ENCODE results near the gene GHRH.

The GHRH gene

DNA sequence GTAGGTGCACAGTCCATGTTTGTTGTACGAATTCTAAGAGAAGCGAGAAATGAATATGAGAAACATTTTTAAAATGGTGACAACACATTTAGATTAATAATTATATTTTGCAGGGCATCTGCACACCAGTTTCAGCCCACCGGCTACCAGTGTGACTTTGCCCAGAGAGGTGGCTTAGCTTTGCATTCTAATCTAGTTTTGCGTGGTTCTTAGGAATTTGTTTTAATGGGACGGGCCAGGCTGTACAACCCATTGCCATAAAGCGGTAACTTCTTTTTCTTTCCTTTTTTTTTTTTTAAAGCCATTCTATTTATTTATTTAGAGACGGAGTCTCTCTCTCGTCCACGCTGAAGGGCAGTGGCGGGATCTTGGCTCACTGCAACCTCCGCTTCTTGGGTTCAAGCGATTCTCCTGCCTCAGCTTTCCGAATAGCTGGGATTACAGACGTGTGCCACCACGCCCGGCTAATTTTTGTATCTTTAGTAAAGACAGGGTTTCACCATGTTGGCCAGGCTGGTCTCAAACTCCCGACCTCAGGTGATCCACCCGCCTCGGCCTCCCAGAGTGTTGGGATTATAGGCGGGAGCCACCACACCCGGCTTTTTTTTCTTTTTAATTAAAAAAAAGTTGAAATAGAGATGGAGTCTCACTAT, 28.7 kb upstream of the GHRH start:
- no peak for DNase-seq

DNA sequence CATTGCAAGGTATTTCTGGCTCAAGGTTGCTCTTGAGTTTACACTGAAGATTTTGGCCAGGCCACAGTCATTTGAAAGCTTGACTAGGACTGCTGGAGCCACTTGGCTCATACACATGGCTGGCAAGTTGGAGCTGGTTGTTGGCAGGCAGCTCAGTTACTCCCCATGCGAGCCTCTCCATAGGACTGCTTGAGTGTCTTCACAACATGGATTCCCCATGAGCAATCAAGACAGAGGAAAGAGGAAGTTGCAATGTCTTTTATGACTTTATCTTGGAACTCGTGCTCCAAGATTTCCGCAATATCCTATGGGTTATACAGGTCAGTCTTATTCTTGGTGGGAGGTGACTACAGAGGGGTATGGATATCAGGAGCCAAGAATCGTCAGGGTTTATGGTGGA, 26.5 kb upstream of the GHRH start:
- DNase-seq, result no peak

DNA sequence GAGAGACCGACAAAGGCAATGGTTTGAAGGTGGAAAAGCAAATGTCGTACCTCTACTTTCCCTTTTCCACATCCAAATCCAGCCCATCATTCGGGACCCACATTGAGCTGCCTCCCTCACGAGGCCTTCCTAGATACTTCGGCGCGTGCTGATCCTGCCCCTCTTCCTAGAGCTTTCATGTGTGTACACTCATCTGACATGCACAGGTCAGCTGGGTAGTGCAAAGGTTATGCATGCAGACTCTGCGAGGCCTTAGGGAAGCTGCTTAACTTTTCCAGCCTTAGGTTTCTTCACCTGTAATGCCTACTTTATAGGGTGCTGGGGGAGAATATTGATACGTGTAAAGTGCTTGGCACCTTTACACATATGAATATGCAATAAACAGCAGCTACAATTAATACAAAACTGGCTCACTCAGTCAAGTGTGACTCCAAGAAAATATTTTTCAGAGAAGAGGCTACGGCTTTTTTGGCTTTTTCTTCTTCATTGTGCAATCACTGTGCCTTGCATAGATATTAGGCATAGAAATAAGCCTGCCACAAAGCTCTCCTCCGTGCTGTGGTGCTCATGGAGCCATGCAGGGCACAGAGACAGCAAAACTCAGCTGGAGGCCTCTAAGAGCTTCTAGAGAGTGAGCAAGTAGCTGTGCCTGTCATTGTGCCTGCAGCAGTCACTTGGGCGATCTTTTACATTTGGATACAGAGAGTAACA, 24.2 kb upstream of the GHRH start:
- DNase-seq, result no peak

DNA sequence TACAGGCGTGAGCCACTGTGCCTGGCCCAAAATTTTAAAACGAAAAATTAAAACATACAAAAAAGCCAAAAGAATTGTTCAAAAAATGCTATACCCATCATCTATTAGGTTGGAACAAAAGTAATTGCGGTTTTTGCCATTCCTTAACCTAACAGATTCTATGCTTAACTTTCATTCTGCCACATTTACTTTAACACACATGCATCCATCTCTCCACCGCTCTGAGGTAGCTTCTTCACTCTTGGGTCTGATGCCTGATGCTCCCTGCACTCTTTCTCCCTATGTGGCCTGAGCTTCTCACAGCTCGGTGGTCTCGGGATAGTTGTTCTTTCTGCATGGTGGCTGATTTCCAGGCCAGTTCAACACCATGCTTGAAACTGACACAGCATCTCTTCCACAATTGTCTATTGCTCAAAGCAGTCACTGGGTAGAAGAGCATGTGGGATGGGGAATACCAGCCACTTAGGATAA, 23.1 kb upstream of the GHRH start:
- DNase-seq, result no peak

DNA sequence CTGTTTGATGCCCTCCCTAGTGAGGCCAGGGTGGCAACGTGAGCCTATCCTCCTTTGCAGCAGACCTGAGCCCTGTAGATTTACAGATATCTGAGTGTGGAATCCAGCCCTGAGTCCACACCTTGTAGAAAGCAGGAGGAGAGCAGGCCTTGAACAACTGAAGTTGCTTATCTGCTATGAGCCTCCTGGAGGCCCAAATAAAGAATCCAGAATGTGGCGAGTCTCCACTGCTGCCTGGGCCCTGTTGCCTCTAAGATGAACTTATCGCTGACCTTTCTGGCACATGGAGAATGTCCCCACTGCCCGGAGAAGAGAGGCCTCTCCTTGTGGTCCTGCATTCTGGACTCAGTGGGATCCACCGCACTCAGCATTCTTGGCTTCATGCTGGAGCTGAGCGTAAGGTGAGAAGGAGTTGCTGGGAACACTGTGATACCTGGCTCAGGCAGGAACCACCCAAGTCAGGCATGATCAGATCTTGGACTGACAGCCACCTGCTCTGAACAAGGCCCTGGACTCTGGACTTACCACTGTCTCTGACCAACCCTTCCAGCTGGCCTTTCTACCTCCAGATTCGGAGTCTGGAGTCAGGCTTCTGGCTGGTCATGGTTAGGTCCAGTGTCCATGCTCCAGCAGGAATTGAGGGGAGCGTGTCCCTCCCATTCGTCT, 22.0 kb upstream of the GHRH start:
- DNase-seq, result no peak

DNA sequence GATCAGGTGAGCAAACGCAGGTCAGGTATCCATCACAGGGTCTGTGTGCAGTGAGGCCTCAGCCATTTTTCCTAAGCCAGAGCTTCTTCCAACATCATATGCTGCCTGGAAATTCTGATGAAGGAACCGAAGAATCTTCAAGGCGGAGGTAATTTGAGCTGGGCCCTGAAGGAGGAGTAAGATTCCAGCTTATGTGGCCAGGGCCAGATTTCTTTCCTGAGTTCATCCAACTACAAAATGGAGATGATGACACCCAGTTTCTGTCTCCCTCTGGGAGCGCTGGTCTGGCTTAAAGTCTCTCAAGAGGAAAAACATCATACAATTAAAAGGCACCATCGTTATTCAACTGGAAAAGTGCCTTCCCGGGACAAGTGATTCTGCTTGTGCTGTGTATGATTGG, 20.9 kb upstream of the GHRH start:
- DNase-seq, result no peak

DNA sequence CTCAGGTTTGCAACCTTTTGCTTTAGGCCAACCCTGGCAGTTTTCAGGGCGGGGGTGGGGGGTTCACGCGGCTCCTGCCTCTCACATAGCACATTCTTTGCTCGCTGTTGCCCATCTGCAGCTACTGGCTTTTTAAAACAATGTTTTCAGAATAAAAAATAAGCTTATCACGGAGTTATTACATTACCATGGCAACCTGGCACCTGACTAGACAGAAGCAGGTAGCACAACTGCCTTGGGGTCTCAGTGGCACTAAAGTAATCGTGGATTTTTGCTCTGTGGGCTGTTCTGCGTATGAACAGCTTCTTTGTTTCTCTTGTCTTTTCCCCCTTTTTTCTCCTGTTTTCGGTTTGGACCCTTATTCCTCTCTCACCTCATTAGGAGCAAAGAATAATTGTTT, 18.8 kb upstream of the GHRH start:
- DNase-seq, result no peak

DNA sequence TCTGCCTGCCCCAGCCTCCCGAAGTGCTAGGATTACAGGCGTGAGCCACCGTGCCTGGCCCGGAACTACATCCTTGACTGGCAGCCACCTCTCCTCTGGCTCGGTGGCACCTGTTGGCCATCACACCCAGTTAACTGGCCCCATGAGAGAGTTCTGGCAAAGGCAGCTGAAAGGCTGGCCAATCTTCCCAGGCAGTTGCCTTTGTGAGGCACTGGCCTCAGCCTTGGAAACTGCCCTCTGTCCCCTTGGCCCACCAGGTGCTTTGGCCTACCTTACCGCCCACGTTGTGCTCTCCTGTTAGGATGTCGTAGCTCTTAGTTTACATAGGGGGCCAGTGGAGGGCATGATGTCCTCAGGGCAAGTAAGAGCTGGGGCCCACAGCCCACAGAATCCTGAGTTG, 18.2 kb upstream of the GHRH start:
- DNase-seq, result no peak

DNA sequence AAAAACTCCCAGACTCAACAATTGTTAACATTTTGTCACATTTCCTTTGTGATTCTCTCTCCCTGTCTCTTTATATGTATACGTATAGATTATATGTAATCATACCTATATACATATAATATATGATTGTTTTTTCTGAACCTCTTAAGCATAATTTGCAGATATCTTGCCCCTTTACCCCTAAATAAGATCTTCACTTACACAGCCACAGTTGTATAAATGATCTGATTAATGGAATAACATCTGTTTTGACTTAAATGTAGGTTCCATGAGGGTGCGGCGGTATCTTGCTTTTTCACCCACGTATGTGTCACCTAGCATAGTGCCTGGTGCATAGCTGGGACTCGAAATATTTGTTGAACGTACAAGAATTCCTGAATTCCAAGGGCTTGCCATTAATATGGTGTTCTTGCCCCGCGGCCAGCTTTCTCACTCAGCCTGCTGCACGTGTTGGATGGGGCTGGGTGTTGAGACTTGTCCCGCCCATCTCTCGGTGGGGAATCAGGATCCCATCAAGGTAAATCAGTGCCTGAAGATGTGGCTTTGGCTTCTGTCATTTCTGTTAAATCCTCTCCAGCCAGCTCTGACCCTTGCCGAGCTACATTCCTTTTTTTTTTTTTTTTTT, 17.5 kb upstream of the GHRH start:
- no peak for DNase-seq

DNA sequence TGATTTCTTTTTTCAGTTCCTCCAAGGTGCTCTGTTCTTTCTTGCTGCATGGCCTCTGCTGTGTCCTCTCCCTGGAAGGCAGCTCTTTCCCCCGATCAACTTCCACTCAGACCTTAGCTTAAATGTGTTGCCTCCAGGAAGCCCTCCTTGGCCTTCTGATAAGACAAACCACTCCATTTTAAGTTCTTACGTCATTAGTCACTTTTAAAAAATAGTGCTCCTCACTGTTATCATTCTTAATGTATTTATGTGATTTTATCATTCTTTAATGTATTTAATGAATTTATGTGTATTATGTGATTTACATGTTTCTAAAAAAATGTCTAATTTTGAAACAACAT, 15.6 kb upstream of the GHRH start:
- no peak for DNase-seq

DNA sequence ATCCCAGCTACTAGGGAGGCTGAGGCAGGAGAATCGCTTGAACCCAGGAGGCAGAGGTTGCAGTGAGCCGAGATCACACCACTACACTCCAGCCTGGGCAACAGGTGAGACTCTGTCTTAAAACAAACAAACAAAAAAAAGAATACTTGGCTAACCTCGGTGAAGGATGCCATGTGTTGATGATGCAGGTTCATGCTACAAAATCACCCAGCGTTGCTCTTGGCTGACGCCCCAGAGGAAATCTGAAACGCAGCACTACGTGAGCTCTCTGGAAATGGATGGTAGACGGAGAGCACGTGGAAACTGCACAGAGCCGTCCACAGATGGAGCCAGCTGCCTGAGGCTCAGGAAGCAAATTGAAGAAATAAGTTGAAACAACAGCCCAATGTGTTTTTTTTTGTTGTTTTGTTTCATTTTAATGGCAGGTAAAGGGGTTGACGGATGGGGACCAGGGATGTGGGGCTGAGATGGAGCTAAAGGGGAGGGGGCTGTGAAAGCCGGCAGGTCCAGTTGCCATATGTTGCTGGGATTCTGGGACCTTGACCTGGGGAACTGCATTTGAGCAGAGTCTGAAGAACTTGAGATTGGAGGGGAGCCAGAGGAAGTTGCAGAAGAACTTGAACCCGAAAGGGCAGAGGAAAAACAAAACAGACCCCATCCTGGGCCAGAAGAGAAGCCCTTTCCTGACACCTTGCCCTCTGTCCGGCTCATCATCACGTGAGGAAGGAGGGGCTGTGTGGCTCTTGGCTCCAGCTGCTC, 15.1 kb upstream of the GHRH start:
- DNase-seq, result peak; percentile 57

DNA sequence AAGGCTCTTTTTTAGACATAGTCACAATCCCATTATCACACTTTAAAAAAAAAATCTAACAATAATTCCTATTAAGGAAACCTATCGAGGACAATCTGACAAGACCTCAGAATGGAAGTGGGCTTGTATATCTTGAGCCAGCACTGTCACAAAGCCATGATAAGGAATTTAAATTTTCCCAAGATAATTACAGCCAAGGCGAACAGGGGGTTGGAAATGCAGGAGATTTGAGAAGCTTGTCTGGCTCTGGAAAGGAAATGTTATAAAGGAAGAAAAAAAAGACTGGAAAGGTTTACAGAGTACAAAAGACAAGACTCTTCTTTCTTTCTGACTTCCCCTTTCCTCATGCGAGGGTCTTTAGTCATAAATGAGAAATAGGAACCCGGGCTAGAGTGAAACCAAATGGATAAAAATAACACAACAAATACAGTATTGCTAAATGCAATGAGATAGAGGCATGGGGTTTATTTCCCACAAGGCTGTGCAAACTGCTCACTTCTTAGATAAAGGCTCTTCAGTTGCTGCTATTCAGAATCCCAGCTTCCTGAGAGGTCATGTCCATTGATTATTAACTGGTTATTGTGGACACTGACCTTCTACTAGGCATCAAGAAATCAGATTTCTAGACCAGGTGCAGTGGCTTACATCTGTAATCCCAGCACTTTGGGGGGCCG, 13.4 kb upstream of the GHRH start:
- no peak for DNase-seq

DNA sequence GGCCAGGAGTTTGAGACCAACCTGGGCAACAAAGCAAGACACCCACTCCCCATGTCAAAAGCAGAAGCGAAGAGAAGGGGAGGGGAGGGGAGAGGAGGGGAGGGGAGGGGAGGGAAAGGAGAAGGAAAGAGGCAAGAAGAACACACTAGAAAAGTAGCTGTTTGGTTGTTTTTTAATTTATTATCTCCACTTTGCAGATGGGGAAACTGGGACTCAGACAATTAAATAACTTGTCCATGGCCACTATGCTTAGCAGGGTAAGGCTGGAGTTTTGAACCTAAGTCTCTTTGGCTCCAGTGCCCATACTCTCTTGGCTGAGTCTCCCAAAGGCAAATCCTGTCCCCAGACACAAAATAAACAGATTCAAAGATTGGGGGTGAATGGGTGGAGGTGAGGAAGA, 12.4 kb upstream of the GHRH start:
- no peak for DNase-seq

DNA sequence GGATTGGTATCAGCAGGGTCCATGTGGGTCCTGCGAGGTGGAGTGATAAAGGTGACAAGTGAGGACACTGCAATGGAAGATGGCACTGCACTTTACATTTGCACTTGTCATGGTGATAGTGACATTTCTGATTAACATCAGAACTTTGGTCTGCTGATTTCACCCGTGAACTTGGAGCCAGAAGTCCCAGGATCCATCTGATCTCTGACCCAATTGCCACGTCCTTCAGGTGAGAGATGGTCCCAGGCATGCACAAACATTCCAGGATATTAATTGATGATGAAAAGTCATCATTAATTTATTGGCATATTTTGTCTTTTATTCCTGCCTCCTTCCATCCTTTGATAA, 9.8 kb upstream of the GHRH start:
- DNase-seq, result no peak

DNA sequence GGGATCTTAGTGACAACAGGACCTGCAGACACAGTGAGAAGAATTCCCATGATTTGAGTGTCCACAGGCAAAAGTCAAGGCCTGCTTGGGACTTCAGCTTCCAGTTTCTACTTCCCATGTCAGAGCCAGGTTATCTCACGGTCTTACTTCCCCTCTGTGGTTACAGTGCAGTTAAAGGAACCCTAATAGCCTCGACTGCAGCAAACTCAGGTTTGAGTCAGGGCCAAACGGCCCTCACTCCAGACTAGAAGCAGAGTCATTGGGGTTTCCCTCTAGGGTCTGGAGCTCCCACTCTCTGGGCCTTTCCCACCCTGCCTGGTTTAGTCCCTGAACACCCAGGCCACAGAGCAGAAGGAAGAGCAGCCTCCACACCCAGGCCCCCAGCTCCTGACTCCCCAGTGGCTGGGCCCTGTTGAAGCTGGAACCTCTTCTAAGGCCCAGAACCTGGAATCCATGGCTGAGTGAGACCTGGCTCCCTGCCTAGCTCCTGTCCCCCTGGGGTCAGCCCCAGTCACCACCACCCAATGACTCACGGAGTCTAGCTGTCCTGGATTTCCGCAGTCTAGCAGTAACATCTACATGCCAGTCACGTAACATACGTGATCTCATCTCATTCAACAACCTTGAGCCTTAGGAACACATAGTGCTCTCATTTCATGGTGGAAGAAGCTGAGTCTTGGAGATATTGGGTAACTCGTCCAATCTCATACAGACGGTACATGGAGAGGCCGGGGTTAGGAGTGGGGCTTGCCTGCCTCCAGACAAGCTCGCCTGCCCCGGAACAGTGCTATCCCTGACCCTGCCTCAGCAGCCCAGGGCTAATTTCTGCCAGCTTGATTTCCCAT, 9.2 kb upstream of the GHRH start:
- DNase-seq, result no peak

DNA sequence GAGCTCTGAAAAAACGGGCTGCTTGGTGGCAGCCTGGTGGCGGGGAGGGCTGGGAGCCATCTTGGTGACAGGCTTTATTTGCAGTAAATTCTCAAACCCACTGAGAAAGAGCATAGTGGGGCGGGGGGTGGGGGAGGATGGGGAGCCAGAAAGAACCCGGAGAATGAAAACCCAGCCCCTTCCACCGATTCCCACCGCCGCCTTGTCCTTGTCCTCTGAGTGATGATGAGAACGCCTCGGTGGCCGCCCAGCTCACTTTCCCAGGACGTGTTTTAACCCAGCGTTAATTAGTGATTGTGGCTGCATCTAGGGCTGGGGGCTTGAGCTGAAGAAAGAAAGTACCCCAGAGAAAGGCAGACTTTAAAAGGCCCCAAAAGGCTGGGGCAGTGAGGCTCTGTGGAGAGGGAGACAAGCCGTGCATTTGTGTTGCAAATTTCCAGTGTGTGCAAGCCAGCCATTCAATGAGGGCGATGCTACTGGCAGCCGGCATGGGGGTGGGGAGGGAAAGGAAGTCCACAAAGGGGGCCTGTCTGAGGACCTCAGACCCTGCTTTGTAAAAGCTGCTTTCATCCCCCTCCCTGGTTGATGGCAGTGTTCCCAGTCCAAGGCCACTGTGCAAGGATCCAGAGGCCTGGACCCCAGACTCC, 6.2 kb upstream of the GHRH start:
- no peak for DNase-seq

DNA sequence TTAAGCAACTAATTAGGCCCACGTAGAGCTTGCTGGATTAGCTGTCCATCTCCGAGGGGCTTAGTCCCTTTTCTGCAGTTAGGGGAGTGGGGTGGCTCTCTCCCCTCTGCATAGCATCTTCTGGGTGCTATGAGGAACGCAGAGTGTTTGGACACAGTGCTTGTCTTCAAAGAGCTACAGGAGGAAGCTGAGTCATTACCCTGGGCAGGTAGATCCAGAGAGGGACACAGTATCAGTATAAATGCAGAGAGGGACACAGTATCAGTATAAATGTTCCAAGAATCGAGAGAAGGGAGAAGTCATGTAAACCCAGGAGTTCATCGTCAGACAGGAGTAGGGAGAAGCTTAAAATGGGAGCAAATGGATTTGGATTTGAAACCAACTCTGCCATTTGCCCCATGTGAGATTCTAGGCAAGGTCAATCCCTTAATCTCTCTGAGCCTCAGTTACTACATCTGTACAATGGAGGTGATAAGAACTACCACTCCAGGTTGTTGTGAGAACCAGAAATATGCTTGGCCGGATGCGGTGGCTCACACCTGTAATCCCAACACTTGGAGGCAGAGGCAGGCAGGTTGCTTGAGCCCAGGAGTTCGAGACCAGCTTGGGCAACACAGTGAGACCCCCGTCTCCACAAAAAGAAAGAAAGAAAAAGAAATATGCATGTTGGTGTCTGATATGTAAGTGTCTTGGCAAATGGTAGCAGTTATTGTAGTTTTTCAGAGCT, 5.5 kb upstream of the GHRH start:
- DNase-seq, result no peak

DNA sequence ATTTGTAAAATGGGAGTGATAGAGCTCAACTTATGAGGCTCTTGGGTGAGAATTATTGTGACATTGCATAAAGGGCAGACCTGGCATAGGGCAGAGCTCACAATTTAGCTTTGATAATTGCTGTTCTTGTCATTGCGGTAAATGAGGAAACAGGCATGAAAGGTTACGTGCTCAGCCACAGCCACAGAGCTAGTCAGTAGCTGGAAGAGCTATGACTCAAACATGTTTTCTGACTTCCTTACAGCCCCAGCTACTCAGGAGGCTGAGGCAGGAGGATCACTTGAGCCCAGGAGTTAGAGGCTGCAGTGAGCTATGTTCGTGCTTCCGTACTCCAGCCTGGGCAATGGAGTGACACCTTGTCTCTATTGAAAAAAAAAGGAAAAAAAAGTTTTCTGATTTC, 3.5 kb upstream of the GHRH start:
- no peak for DNase-seq

DNA sequence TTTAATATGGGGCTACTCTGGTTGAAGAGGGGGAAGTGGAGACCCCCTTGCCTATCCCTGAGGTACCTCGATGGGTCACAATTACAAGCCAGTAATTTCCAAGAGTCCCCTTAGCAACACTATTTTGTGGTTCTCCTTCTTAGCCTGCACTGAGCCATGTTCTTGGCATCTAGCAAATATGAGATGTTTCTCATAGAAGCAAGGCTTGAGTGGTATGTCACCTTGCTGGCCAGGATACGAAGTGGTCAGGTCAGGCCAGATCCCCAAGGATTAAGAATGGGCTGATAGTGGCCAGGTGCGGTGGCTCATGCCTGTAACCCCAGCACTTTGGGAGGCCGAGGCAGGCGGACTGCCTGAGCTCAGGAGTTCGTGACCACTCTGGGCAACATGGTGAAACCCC, 2.1 kb upstream of the GHRH start:
- DNase-seq, result no peak

DNA sequence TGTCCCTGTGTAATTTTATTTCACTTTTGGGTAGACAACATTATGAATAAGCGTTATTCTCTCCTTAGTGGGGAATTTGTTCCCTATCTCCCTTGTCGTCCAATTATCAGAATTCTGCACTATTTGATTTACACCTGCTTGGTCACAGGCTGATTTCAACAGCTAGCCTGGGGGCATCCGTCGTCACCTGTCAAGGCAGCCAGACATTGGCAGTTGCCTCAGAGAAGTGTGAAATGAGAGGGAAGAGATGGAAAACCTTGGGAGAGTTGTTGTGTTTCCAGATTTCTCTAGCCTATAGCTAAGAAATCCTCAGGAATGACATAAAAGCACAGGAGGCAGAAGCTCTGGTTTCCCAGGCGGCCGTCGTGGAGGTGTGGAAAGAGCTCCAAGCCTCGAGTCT, 891 bp upstream of the GHRH start:
- no peak for DNase-seq

DNA sequence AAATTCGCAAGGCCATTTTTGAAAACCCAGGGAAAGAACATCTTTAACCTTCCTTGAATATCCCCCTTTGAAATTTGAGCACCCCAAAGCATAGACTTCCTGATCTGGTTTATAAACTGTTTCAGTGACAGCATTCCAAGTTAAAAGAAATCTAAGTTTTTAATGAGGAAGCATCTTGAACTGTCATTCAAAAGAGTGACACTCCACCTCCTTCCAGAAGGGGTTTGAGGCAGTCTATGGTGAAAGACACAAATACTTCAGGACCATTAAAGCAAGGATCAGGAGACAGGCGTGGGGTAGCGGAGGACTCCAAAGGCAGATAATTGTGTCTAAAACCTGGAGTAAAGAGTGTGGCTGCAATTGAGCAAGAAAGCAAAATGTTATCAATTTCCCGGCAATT, 691 bp downstream of the GHRH start:
- no peak for DNase-seq

Data from NCI-H1436 (cell line).